ENCODE results near the gene HMGB4.

The HMGB4 gene

GRCh38 chr1:33841494-33841893 is 22.4 kb upstream of the HMGB4 start:
- Histone ChIP-seq H3K27ac (ENCODE audit: low read depth, low read length) (no peak overlapping the region), H4K20me1 (ENCODE audit: control insufficient read depth, insufficient read depth, low read depth, low read length) (no peaks in the 10 kb centered on the region), H3K9me2 (replicated peaks; ENCODE audit: control insufficient read depth, low read length) (no peaks in the 10 kb centered on the region), H3K4me2 (ENCODE audit: low read length) (no peak overlapping the region), H3K27me3 (ENCODE audit: control insufficient read depth, low read length) (no peaks in the 10 kb centered on the region), H3K79me2 (ENCODE audit: control insufficient read depth, low read length) (no peaks in the 10 kb centered on the region), H3K9me3 (ENCODE audit: control insufficient read depth, insufficient read depth, low read length) (no peaks in the 10 kb centered on the region), H3F3A (ENCODE audit: control insufficient read depth, insufficient read depth) (no peaks in the 10 kb centered on the region), H3K4me3 (ENCODE audit: low read length) (no peak overlapping the region), H3K4me1 (ENCODE audit: control insufficient read depth, low read length) (no peaks in the 10 kb centered on the region), H3K36me3 (ENCODE audit: control insufficient read depth, low read length) (no peaks in the 10 kb centered on the region)
- TF ChIP-seq EZH2phosphoT487 (IDR thresholded peaks at IDR 0.05; ENCODE audit: borderline replicate concordance, low read length), result no peak
- TF ChIP-seq, protein P1, sequence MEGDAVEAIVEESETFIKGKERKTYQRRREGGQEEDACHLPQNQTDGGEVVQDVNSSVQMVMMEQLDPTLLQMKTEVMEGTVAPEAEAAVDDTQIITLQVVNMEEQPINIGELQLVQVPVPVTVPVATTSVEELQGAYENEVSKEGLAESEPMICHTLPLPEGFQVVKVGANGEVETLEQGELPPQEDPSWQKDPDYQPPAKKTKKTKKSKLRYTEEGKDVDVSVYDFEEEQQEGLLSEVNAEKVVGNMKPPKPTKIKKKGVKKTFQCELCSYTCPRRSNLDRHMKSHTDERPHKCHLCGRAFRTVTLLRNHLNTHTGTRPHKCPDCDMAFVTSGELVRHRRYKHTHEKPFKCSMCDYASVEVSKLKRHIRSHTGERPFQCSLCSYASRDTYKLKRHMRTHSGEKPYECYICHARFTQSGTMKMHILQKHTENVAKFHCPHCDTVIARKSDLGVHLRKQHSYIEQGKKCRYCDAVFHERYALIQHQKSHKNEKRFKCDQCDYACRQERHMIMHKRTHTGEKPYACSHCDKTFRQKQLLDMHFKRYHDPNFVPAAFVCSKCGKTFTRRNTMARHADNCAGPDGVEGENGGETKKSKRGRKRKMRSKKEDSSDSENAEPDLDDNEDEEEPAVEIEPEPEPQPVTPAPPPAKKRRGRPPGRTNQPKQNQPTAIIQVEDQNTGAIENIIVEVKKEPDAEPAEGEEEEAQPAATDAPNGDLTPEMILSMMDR (IDR thresholded peaks at IDR 0.05; ENCODE audit: low read depth, low read length, poor library complexity, severe bottlenecking), result no peak

- Histone ChIP-seq H3K27ac (ENCODE audit: low read depth, low read length) (no peak overlapping the region), H3K9me3 (ENCODE audit: control insufficient read depth, insufficient read depth, low read length) (no peaks in the 10 kb centered on the region), H3K4me3 (ENCODE audit: low read length) (no peak overlapping the region), H3K4me1 (ENCODE audit: control insufficient read depth, low read length) (no peaks in the 10 kb centered on the region), H3F3A (ENCODE audit: control insufficient read depth, insufficient read depth) (no peaks in the 10 kb centered on the region), H3K79me2 (ENCODE audit: control insufficient read depth, low read length) (no peaks in the 10 kb centered on the region), H3K27me3 (ENCODE audit: control insufficient read depth, low read length) (no peaks in the 10 kb centered on the region), H3K4me2 (ENCODE audit: low read length) (no peak overlapping the region), H3K9me2 (replicated peaks; ENCODE audit: control insufficient read depth, low read length) (no peaks in the 10 kb centered on the region), H3K36me3 (ENCODE audit: control insufficient read depth, low read length) (no peaks in the 10 kb centered on the region), H4K20me1 (ENCODE audit: control insufficient read depth, insufficient read depth, low read depth, low read length) (no peaks in the 10 kb centered on the region)
- TF ChIP-seq EZH2phosphoT487 (IDR thresholded peaks at IDR 0.05; ENCODE audit: borderline replicate concordance, low read length), result no peak
- TF ChIP-seq, protein P1 (IDR thresholded peaks at IDR 0.05; ENCODE audit: low read depth, low read length, poor library complexity, severe bottlenecking), result no peak
Measured at GRCh38 chr1:33842348-33842747, 21.5 kb upstream of the HMGB4 start.

DNA sequence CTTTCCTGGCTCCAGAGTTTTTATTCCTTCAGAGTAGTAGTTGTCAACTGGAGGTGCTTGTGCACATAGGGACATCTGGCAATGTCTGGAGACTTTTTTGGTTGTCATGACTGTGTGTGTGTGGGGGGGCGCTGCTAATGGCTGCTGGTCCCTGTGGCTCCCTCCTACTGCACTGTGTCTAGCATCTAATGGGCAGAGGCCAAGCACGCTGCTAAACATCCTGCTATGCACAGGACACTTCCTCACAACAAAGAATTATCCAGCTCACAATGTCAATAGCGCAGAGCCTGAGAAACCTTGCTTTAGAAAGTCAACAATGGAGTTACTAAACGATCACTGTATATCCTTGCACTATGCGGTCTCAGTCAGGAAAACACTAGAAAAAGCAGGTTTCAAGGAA is 19.7 kb upstream of the HMGB4 start:
- Histone ChIP-seq H3F3A (ENCODE audit: control insufficient read depth, insufficient read depth) (no peaks in the 10 kb centered on the region), H3K27ac (ENCODE audit: low read depth, low read length) (no peak overlapping the region), H3K27me3 (ENCODE audit: control insufficient read depth, low read length) (no peaks in the 10 kb centered on the region), H3K9me3 (ENCODE audit: control insufficient read depth, insufficient read depth, low read length) (no peaks in the 10 kb centered on the region), H3K4me1 (ENCODE audit: control insufficient read depth, low read length) (no peaks in the 10 kb centered on the region), H3K36me3 (ENCODE audit: control insufficient read depth, low read length) (no peaks in the 10 kb centered on the region), H3K4me2 (ENCODE audit: low read length) (no peak overlapping the region), H4K20me1 (ENCODE audit: control insufficient read depth, insufficient read depth, low read depth, low read length) (no peaks in the 10 kb centered on the region), H3K79me2 (ENCODE audit: control insufficient read depth, low read length) (no peaks in the 10 kb centered on the region), H3K9me2 (replicated peaks; ENCODE audit: control insufficient read depth, low read length) (no peaks in the 10 kb centered on the region), H3K4me3 (ENCODE audit: low read length) (no peak overlapping the region)
- TF ChIP-seq, protein P1 (IDR thresholded peaks at IDR 0.05; ENCODE audit: low read depth, low read length, poor library complexity, severe bottlenecking), result no peak
- no peak for TF ChIP-seq EZH2phosphoT487 (IDR thresholded peaks at IDR 0.05; ENCODE audit: borderline replicate concordance, low read length)

DNA sequence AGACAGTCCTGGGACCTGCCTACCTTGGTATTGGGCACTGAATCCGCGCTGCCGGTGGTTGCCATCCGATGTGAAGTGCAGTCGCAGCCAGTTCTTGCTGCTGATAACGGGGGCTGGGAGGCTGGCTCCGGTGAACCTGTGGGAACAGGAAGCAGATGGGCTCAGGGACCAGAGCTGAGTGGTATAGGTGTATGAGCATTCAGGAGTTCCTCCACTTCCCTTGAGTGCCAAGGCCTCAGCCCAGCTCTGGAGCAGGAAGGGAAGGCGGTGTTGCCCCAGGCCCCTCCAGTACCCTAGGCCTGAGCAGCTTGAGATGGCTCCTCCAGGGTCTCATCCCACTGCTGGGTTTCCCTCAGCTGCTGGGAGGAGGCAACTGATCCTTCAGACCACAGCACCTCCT is 17.0 kb upstream of the HMGB4 start:
- Histone ChIP-seq H3K4me3 (ENCODE audit: low read length) (no peak overlapping the region), H3K9me2 (replicated peaks; ENCODE audit: control insufficient read depth, low read length) (no peaks in the 10 kb centered on the region), H3K4me1 (ENCODE audit: control insufficient read depth, low read length) (no peaks in the 10 kb centered on the region), H3K27me3 (ENCODE audit: control insufficient read depth, low read length) (peaks cover 9% of the 10 kb centered on the region; the same call in 1 of the 2 replicates), H4K20me1 (ENCODE audit: control insufficient read depth, insufficient read depth, low read depth, low read length) (no peaks in the 10 kb centered on the region), H3K79me2 (ENCODE audit: control insufficient read depth, low read length) (no peaks in the 10 kb centered on the region), H3K36me3 (ENCODE audit: control insufficient read depth, low read length) (no peaks in the 10 kb centered on the region), H3K27ac (ENCODE audit: low read depth, low read length) (no peak overlapping the region), H3F3A (ENCODE audit: control insufficient read depth, insufficient read depth) (no peaks in the 10 kb centered on the region), H3K4me2 (ENCODE audit: low read length) (no peak overlapping the region), H3K9me3 (ENCODE audit: control insufficient read depth, insufficient read depth, low read length) (no peaks in the 10 kb centered on the region)
- TF ChIP-seq, protein P1 (IDR thresholded peaks at IDR 0.05; ENCODE audit: low read depth, low read length, poor library complexity, severe bottlenecking), result no peak
- TF ChIP-seq EZH2phosphoT487 (IDR thresholded peaks at IDR 0.05; ENCODE audit: borderline replicate concordance, low read length), result no peak

Measured in DOHH2 (cell line).